ENCODE measurements around the gene CBARP. TPM values are rescaled to one million over a fixed set of nuclear protein-coding genes. Genes with fewer than 3 reads are reported as not detected.

The CBARP gene
- total RNA-seq, 1 donor from 2014 or later, result 2.9 TPM

DNA sequence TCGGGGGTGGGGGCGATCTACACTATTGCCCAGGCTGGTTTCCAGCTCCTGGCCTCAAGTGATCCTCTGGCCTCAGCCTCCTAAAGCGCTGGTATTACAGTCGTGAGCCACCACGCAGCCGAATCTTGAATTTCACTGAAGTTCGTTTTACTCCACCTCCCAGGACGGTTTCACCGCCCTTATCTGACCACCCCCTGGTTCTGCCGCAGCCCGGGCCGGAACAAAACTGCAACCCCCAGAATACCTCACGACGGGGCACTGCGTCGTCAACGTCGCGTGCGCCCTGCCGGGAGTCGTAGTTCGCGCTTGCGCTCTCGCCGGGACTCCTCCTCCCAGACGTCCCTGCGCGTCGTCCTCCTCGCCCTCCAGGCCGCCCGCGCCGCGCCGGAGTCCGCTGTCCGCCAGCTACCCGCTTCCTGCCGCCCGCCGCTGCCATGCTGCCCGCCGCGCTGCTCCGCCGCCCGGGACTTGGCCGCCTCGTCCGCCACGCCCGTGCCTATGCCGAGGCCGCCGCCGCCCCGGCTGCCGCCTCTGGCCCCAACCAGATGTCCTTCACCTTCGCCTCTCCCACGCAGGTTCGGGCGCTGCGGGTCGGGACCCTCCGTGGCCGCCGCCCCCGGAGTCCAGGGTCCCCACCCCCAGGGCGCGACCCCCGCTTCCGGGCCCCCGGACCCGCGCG lies 3.8 kb upstream of the CBARP start, which contains the start of gene ATP5F1D:
Gene ATP5F1D, plus strand, starts transcription at position 335 of the 679 bp plus-strand sequence. Its CDS starts 100 bp downstream, at position 435.
- peaks cover 3% of the 10 kb centered on the region for H3K36me3 ChIP-seq (ENCODE audit: control insufficient read depth, insufficient read depth, low read length)

GRCh38 chr19:1240925-1241324 lies 3.1 kb upstream of the CBARP start:
- TF ChIP-seq, protein P1, sequence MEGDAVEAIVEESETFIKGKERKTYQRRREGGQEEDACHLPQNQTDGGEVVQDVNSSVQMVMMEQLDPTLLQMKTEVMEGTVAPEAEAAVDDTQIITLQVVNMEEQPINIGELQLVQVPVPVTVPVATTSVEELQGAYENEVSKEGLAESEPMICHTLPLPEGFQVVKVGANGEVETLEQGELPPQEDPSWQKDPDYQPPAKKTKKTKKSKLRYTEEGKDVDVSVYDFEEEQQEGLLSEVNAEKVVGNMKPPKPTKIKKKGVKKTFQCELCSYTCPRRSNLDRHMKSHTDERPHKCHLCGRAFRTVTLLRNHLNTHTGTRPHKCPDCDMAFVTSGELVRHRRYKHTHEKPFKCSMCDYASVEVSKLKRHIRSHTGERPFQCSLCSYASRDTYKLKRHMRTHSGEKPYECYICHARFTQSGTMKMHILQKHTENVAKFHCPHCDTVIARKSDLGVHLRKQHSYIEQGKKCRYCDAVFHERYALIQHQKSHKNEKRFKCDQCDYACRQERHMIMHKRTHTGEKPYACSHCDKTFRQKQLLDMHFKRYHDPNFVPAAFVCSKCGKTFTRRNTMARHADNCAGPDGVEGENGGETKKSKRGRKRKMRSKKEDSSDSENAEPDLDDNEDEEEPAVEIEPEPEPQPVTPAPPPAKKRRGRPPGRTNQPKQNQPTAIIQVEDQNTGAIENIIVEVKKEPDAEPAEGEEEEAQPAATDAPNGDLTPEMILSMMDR (IDR thresholded peaks at IDR 0.05; ENCODE audit: insufficient read depth, low read length, severe bottlenecking), result no peak
- peaks cover 3% of the 10 kb centered on the region for H3K36me3 ChIP-seq (ENCODE audit: control insufficient read depth, insufficient read depth, low read length)
- H3K27me3 ChIP-seq (ENCODE audit: control insufficient read depth, insufficient read depth, low read length), result no peaks in the 10 kb centered on the region
- no peak for DNase-seq (ENCODE audit: low read depth)
- H3K4me3 ChIP-seq (ENCODE audit: low read depth, low read length), result peak overlapping the region; percentile 31
- no peak for FAIRE-seq

More for the DNA sequence above, 3.8 kb upstream of the CBARP start, which contains the start of gene ATP5F1D:
- Histone ChIP-seq H3K27me3 (ENCODE audit: control insufficient read depth, insufficient read depth, low read length) (no peaks in the 10 kb centered on the region), H3K4me3 (ENCODE audit: low read depth, low read length) (peak within 1 kb of the TSS; percentile 62)
- FAIRE-seq (no peak), DNase-seq (ENCODE audit: low read depth) (peak; percentile 81)
- TF ChIP-seq, protein P1 (IDR thresholded peaks at IDR 0.05; ENCODE audit: insufficient read depth, low read length, severe bottlenecking), result no peak

- peak overlapping the region; percentile 31 for H3K4me3 ChIP-seq (ENCODE audit: low read depth, low read length)
- FAIRE-seq, result no peak
- TF ChIP-seq, protein P1 (IDR thresholded peaks at IDR 0.05; ENCODE audit: insufficient read depth, low read length, severe bottlenecking), result peak; percentile 81
These were observed 2.3 kb upstream of the CBARP start for GRCh38 chr19:1239796-1240737.

GRCh38 chr19:1239420-1239795 lies 1.6 kb upstream of the CBARP start:
- TF ChIP-seq, protein P1 (IDR thresholded peaks at IDR 0.05; ENCODE audit: insufficient read depth, low read length, severe bottlenecking), result no peak
- FAIRE-seq (no peak), DNase-seq (ENCODE audit: low read depth) (no peak)
- Histone ChIP-seq H3K36me3 (ENCODE audit: control insufficient read depth, insufficient read depth, low read length) (peaks cover 5% of the 10 kb centered on the region), H3K4me3 (ENCODE audit: low read depth, low read length) (no peak overlapping the region), H3K27me3 (ENCODE audit: control insufficient read depth, insufficient read depth, low read length) (no peaks in the 10 kb centered on the region)

More at GRCh38 chr19:1239796-1240737, 2.3 kb upstream of the CBARP start:
- DNase-seq (ENCODE audit: low read depth), result peak; percentile 64
- Histone ChIP-seq H3K27me3 (ENCODE audit: control insufficient read depth, insufficient read depth, low read length) (no peaks in the 10 kb centered on the region), H3K36me3 (ENCODE audit: control insufficient read depth, insufficient read depth, low read length) (peaks cover 5% of the 10 kb centered on the region)

DNA sequence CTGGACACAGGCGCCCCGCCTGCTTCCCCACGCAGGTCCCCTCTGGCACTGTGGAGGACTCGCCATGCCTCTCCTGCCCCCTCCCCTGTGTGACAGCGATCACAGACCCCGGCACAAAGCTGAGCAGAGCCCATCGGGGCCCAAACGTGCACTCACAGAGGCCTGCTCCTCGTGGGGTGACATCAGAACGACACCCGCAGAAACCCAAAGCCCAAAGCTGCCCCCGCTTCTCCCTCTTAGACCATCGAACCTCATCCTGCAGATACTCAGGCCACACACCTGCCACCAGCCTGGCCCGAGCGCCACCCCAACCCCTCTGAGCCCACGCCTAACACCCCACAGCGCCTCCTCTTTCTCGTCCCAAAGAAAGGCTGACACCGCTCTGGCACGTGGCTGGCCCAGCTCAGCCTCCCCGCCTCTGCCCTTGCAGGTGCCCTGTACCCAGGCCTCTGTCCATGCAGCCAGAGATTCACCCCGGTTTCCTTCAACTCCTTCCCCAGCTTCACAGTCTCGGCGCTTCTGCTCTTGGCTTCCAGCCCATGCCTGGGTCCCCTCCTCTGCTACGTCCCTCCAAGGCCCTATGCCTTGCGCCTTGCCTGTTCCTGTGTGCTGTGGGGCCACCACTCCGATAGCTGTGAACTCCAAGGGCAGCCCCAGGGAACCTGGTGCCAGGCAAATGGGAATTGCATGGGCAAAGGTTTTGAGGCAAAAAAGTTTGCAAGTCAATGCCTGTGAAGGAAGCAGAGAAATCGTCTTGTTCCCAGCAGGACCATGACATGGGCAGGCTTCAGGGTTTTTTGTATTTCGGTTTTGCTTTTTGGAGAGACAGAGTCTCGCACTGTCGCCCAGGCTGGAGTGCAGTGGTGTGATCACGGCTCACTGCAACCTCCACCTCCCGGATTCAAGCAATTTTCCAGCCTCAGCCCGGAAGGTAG lies 831 bp upstream of the CBARP start:
- H3K36me3 ChIP-seq (ENCODE audit: control insufficient read depth, insufficient read depth, low read length), result peaks cover 2% of the 10 kb centered on the region
- H3K4me3 ChIP-seq (ENCODE audit: low read depth, low read length), result no peak overlapping the region
- TF ChIP-seq, protein P1 (IDR thresholded peaks at IDR 0.05; ENCODE audit: insufficient read depth, low read length, severe bottlenecking), result no peak
- FAIRE-seq, result no peak
- no peaks in the 10 kb centered on the region for H3K27me3 ChIP-seq (ENCODE audit: control insufficient read depth, insufficient read depth, low read length)
- DNase-seq (ENCODE audit: low read depth), result no peak
